GM18867 (cell line): ENCODE measurements around the gene UCK1.

Experiments used
- ATAC-seq: cut with Tn5 transposase; IDR thresholded peaks from one replicate; pipeline ENCODE4 v1.9.1; 2021; ENCODE audit warnings: mild to moderate bottlenecking, moderate library complexity; ENCODE audit not compliant: unreplicated experiment

UCK1 gene

GRCh38 chr9:131500377-131500776, 30.7 kb downstream of the UCK1 start:
- ATAC-seq = no peak

GRCh38 chr9:131499254-131499767, 31.8 kb downstream of the UCK1 start:
- ATAC-seq = no peak

- ATAC-seq = no peak
Measured at GRCh38 chr9:131496844-131497405, 34.1 kb downstream of the UCK1 start.

GRCh38 chr9:131495785-131496184, 35.3 kb downstream of the UCK1 start:
- no peak for ATAC-seq

GRCh38 chr9:131494296-131494870, 36.7 kb downstream of the UCK1 start:
- no peak for ATAC-seq

- ATAC-seq = no peak
Measured at GRCh38 chr9:131492070-131492469, 39.0 kb downstream of the UCK1 start.

GRCh38 chr9:131491001-131491710, 39.9 kb downstream of the UCK1 start:
- no peak for ATAC-seq

- ATAC-seq = no peak
Measured at GRCh38 chr9:131490514-131490913, 40.5 kb downstream of the UCK1 start.

GRCh38 chr9:131487621-131488031, 43.4 kb downstream of the UCK1 start:
- ATAC-seq = no peak

- no peak for ATAC-seq
Measured at GRCh38 chr9:131487001-131487400, 44.1 kb downstream of the UCK1 start.

- ATAC-seq = no peak
Measured at GRCh38 chr9:131485728-131486422, 45.2 kb downstream of the UCK1 start.

GRCh38 chr9:131485206-131485605, 45.9 kb downstream of the UCK1 start:
- ATAC-seq = no peak

- no peak for ATAC-seq
Measured at GRCh38 chr9:131484560-131485185, 46.4 kb downstream of the UCK1 start.

- no peak for ATAC-seq
Measured at GRCh38 chr9:131484051-131484445, 47.0 kb downstream of the UCK1 start.

- ATAC-seq = no peak
Measured at GRCh38 chr9:131483319-131484050, 47.6 kb downstream of the UCK1 start.

GRCh38 chr9:131482343-131483006, 48.6 kb downstream of the UCK1 start:
- no peak for ATAC-seq

- ATAC-seq = no peak
Measured at GRCh38 chr9:131481441-131482342, 49.4 kb downstream of the UCK1 start.

GRCh38 chr9:131480258-131480657, 50.8 kb downstream of the UCK1 start:
- ATAC-seq = no peak

GRCh38 chr9:131478911-131479310, 52.2 kb downstream of the UCK1 start:
- ATAC-seq = no peak
